M059J (cell line): ENCODE results near the gene AP1S1. TPM values are rescaled to one million over a fixed set of nuclear protein-coding genes. Genes with fewer than 3 reads are reported as not detected.
"Not testable (repeated sequence)": the region's sequence is repeated elsewhere in the genome, so short reads cannot be mapped to it uniquely, and the experiment has no call there.

ENCODE experiments used
- DNase-seq: peaks from one replicate; pipeline ENCODE4 v3.0.0-alpha.2; 2012; ENCODE audit warnings: low read depth
- total RNA-seq: library from RNA; depleted of rRNA; stranded (reverse); fragments of >200 nt; shearing (Covaris generic); gene quantifications from 2 replicates; pipeline ENCODE4 v1.2.3, GENCODE V29; 2014

The AP1S1 gene
- total RNA-seq, 1 experiment from 2014 or later: 106 TPM

GRCh38 chr7:101170617-101171441 is 16.6 kb downstream of the AP1S1 start:
- no peak for DNase-seq

GRCh38 chr7:101171442-101171837 is 17.2 kb downstream of the AP1S1 start:
- DNase-seq: peak; percentile 21

GRCh38 chr7:101172005-101172853 is 18.0 kb downstream of the AP1S1 start:
- DNase-seq: no peak

- DNase-seq: peak; percentile 91
Observed at GRCh38 chr7:101172854-101173751, 18.8 kb downstream of the AP1S1 start.

GRCh38 chr7:101173752-101174244 is 19.5 kb downstream of the AP1S1 start:
- DNase-seq: peak; percentile 66

- DNase-seq: no peak
Observed at GRCh38 chr7:101174322-101174854, 20.1 kb downstream of the AP1S1 start.

GRCh38 chr7:101175664-101176063 is 21.4 kb downstream of the AP1S1 start:
- no peak for DNase-seq

GRCh38 chr7:101177644-101178043 is 23.4 kb downstream of the AP1S1 start:
- DNase-seq: no peak

- no peak for DNase-seq
Observed at GRCh38 chr7:101179117-101179516, 24.8 kb downstream of the AP1S1 start.

GRCh38 chr7:101179713-101180112 is 25.4 kb downstream of the AP1S1 start:
- DNase-seq: no peak

- DNase-seq: no peak
Observed at GRCh38 chr7:101180130-101180755, 26.0 kb downstream of the AP1S1 start, which contains the start of gene NAT16. Gene NAT16 (minus strand): TSS chr7:101180293. CDS start chr7:101174807, 5,486 bp downstream.

GRCh38 chr7:101185258-101185839 is 31.1 kb downstream of the AP1S1 start:
- DNase-seq: peak; percentile 67

- no peak for DNase-seq
Observed at GRCh38 chr7:101186194-101186593, 31.9 kb downstream of the AP1S1 start.

- no peak for DNase-seq
Observed at GRCh38 chr7:101186844-101187428, 32.7 kb downstream of the AP1S1 start.

- DNase-seq: no peak
Observed at GRCh38 chr7:101189109-101189508, 34.8 kb downstream of the AP1S1 start.

GRCh38 chr7:101195884-101196283 is 41.6 kb downstream of the AP1S1 start:
- DNase-seq: no peak

GRCh38 chr7:101197991-101198390 is 43.7 kb downstream of the AP1S1 start:
- DNase-seq: no peak

- DNase-seq: no peak
Observed at GRCh38 chr7:101198476-101198875, 44.2 kb downstream of the AP1S1 start.

GRCh38 chr7:101199522-101199921 is 45.2 kb downstream of the AP1S1 start:
- not testable (repeated sequence) for DNase-seq

- DNase-seq: no peak
Observed at GRCh38 chr7:101200504-101200861, 46.2 kb downstream of the AP1S1 start.
